Peyer's patch (tissue), 4 donors: ENCODE results near the gene FAM228A. TPM values are rescaled to one million over a fixed set of nuclear protein-coding genes. Genes with fewer than 3 reads are reported as not detected.
"Not testable (repeated sequence)": the region's sequence is repeated elsewhere in the genome, so short reads cannot be mapped to it uniquely, and the experiment has no call there.

Source experiments
- DNase-seq, 3 donors: peaks; one replicate each; pipeline ENCODE4 v3.0.0-alpha.2; 2017 to 2019
- H3K27ac ChIP-seq, 4 donors: fragments of 200-600 bp; sonication (generic); one replicate each; pipeline ENCODE4 v1.5.1; 2016 to 2019
- H3K27me3 ChIP-seq, 2 donors: fragments of 200-600 bp; sonication (generic); one replicate each; pipeline ENCODE4 v1.5.1; 2019
- H3K36me3 ChIP-seq, 3 donors: fragments of 200-600 bp; sonication (generic); one replicate each; pipeline ENCODE4 v1.5.1; 2016 to 2019
- H3K4me1 ChIP-seq, 4 donors: fragments of 200-600 bp; sonication (generic); one replicate each; pipeline ENCODE4 v1.5.1; 2016 to 2019
- H3K4me3 ChIP-seq, 4 donors: fragments of 200-600 bp; sonication (generic); 1 replicate in 3 of 4; 2 replicates in 1 of 4; pipeline ENCODE4 v1.5.1; 2016 to 2019; ENCODE audit warnings: mild to moderate bottlenecking in 1 of 4
- H3K9me3 ChIP-seq, 4 donors: fragments of 200-600 bp; sonication (generic); one replicate each; pipeline ENCODE4 v1.5.1; 2016 to 2019; ENCODE audit warnings: mild to moderate bottlenecking in 1 of 4
- POLR2A ChIP-seq, 2 donors: fragments of 450-650 bp; IDR thresholded peaks; one replicate each; pipeline ENCODE4 v1.5.1; 2017; ENCODE audit warnings: antibody characterized with exemption in 2 of 2, mild to moderate bottlenecking in 2 of 2, moderate library complexity in 2 of 2
- total RNA-seq, 4 donors: library from RNA; depleted of rRNA; stranded (reverse); fragments of >200 nt; gene quantifications; one replicate each; pipeline ENCODE4 v1.1.0, GENCODE V29; 2016
- TF ChIP-seq, protein P1 (sequence below), 6 experiments: fragments of 450-650 bp in 4 of 6; fragments of 200-600 bp in 2 of 6; sonication (generic) in 1 of 6; IDR thresholded peaks; one replicate each; pipeline ENCODE4 v1.5.1; 2017 to 2019; ENCODE audit warnings: antibody characterized with exemption in 6 of 6, mild to moderate bottlenecking in 3 of 6, moderate library complexity in 1 of 6

The FAM228A gene
- total RNA-seq, result under 1 TPM in 1 of 4 donors, not detected in 3; 0.54 TPM

DNA sequence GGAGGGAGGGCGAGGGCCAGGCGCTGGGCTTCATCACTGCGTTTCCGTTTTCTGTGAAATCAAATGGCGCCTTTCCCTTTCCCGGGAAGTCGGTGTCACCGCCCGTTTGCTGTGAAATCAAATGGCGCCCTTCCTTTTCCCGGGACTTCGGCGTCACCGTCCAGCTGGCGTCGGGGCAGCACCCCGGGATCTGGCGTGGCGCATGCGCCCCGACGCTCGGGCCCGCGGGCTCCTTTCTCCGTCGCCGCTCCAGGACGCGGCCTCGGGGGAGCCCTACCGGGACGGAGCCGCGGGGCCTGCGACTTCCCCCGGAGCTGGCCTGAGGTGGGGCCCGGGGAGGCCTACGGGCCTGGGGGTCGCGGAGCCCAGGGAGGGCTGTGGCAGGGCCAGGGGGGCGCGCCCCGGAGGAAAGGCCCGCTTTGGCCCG lies at the start of gene FAM228A:
Gene FAM228A, plus strand, starts transcription at position 203 of the 427 bp plus-strand sequence. CDS start 428 bp downstream, outside the sequence.
- Histone ChIP-seq H3K9me3 (no peaks in the 10 kb centered on the region), H3K27me3 (no peaks in the 10 kb centered on the region), H3K36me3 (no peaks in the 10 kb centered on the region), H3K4me3 (no peak within 1 kb of the TSS), H3K4me1 (no peaks in the 10 kb centered on the region), H3K27ac (no peak within 1 kb of the TSS)
- TF ChIP-seq, protein P1, sequence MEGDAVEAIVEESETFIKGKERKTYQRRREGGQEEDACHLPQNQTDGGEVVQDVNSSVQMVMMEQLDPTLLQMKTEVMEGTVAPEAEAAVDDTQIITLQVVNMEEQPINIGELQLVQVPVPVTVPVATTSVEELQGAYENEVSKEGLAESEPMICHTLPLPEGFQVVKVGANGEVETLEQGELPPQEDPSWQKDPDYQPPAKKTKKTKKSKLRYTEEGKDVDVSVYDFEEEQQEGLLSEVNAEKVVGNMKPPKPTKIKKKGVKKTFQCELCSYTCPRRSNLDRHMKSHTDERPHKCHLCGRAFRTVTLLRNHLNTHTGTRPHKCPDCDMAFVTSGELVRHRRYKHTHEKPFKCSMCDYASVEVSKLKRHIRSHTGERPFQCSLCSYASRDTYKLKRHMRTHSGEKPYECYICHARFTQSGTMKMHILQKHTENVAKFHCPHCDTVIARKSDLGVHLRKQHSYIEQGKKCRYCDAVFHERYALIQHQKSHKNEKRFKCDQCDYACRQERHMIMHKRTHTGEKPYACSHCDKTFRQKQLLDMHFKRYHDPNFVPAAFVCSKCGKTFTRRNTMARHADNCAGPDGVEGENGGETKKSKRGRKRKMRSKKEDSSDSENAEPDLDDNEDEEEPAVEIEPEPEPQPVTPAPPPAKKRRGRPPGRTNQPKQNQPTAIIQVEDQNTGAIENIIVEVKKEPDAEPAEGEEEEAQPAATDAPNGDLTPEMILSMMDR (IDR thresholded peaks at IDR 0.05), result no peak
- no peak for TF ChIP-seq POLR2A (IDR thresholded peaks at IDR 0.05)
- no peak for DNase-seq

DNA sequence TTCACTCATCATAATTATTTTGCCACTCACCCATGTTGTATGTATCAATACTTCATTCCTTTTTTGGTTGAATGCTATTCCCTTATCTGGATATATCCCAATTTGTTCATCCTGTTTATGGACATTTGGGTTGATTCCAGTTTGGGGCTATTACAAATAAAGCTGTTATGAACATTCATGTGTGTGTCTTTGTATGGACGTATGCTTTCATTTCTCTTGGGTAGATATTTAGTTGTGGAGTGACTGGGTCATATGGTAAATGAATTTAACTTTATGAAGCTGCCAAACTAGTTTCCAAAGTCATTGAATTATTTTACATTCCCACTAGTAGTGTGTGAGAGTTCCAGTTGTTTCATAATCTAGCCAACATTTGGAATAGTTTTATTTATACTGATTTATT lies 48.9 kb upstream of the FAM228A start:
- Histone ChIP-seq H3K4me1 (peaks cover 0 to 5% (median 0%) of the 10 kb centered on the region in 4 donors), H3K4me3 (no peak overlapping the region), H3K27ac (no peak overlapping the region), H3K36me3 (no peaks in the 10 kb centered on the region), H3K9me3 (no peaks in the 10 kb centered on the region), H3K27me3 (no peaks in the 10 kb centered on the region)
- TF ChIP-seq, protein P1 (IDR thresholded peaks at IDR 0.05), result no peak
- no peak for TF ChIP-seq POLR2A (IDR thresholded peaks at IDR 0.05)
- DNase-seq, result no peak

DNA sequence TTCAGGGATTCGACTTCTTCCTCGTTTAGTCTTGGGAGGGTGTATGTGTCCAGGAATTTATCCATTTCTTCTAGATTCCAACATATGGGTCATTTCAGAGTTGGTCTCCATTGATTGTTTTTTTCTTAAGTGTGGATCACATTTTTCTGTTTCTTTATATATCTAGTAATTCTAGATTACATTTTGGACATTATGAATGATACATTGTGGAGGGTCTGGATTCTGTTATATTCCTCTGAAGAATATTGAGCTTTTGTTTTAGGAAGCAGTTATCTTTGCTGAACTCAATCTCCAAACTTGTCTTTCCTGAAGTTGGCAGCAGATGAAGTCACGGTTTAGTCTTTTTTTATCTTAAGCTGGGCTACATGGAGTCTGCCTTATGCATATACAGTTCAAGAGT lies 42.3 kb upstream of the FAM228A start:
- H3K27me3 ChIP-seq, result no peaks in the 10 kb centered on the region
- TF ChIP-seq, protein P1 (IDR thresholded peaks at IDR 0.05), result no peak
- TF ChIP-seq POLR2A (IDR thresholded peaks at IDR 0.05), result no peak
- H3K4me1 ChIP-seq, result no peaks in the 10 kb centered on the region
- no peaks in the 10 kb centered on the region for H3K36me3 ChIP-seq
- no peak for DNase-seq
- no peak overlapping the region for H3K27ac ChIP-seq
- H3K4me3 ChIP-seq, result no peak overlapping the region
- peaks cover 0 to 3% (median 0%) of the 10 kb centered on the region in 4 donors for H3K9me3 ChIP-seq

DNA sequence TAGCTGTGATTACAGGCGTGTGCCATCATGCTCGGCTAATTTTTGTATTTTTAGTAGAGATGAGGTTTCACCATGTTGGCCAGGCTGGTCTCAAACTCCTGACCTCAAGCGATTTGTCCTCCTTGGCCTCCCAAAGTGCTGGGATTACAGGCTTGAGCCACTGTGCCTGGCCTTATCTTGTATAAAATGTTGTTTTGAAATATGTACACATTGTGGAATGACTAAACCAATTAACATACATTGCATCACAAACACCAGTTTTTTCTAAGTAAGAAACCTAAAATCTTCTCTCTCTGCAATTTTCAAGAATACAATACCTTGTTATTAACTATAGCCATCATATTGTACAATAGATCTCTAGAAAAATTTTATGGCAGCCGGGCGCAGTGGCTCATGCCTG lies 34.5 kb upstream of the FAM228A start:
- H3K27ac ChIP-seq, DNase-seq, H3K27me3 ChIP-seq, H3K9me3 ChIP-seq, H3K4me1 ChIP-seq, H3K4me3 ChIP-seq, H3K36me3 ChIP-seq: not testable (repeated sequence)

DNA sequence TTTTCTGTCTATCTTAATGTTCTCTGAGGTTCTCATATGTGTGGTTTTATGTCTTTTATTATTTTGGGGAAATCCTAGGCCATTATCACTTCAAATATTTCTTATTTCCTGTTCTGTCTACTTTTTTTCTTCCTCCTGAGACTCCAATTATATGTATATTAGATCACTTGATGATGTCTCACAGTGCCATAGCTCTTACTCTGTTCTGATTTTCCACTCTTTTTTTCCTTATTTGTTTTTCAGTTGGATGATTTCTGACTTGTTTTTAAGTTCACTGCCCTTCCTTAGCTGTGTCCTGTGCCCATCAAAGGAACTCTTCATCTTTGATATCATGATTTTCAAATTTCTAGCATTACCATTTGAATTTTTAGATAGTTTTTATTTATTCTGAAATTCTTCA lies 27.5 kb upstream of the FAM228A start:
- H3K27me3 ChIP-seq, result no peaks in the 10 kb centered on the region
- no peak overlapping the region for H3K4me3 ChIP-seq
- H3K9me3 ChIP-seq, result no peaks in the 10 kb centered on the region
- TF ChIP-seq, protein P1 (IDR thresholded peaks at IDR 0.05), result no peak
- TF ChIP-seq POLR2A (IDR thresholded peaks at IDR 0.05), result no peak
- H3K27ac ChIP-seq, result no peak overlapping the region
- H3K36me3 ChIP-seq, result no peaks in the 10 kb centered on the region
- H3K4me1 ChIP-seq, result no peaks in the 10 kb centered on the region
- no peak for DNase-seq

DNA sequence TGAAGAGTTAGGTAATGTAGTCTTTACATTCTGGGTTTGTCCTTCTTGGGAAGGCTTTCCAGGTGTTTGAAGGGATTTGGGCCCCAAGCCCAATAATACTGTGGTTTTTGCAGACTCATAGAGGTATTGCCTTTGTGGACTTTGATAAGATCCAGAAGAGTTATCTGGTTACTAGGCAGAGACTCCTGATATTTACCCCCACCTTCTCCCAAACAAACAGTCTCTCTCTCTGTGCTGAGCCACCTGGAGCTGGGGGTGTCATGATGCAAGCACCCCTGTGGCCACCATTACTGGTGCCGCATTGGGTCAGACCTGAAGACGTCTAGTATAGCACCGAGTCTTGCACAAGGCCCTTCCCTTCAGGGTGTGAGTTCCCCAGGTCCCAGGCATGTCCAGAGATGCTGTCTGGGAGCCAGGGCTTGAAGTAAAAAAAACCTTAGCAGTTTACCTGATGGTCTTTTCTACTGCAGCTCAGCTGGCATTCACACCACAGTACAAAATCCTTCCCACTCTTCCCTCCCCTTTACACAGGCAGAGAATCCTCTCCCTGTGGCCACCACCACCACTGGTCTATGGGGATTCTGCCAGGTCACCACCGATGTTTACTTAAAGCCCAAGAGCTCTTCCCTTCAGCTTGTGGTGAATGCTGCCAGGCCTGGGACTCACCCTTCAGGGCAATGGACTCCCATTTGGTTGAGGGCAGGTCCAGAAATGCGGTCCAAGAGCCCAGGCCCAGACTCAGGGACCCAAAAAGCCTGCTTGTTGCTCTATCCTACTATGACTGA lies 22.2 kb upstream of the FAM228A start:
- Histone ChIP-seq H3K9me3 (no peaks in the 10 kb centered on the region), H3K36me3 (no peaks in the 10 kb centered on the region), H3K4me3 (no peak overlapping the region), H3K4me1 (no peaks in the 10 kb centered on the region), H3K27ac (no peak overlapping the region), H3K27me3 (no peaks in the 10 kb centered on the region)
- DNase-seq, result no peak
- TF ChIP-seq POLR2A (IDR thresholded peaks at IDR 0.05), result no peak
- TF ChIP-seq, protein P1 (IDR thresholded peaks at IDR 0.05), result no peak
